Small intestine (tissue), 7 donors: ENCODE data around the gene SMTNL1. TPM values are rescaled to one million over a fixed set of nuclear protein-coding genes. Genes with fewer than 3 reads are reported as not detected.
A peak's percentile ranks its signal among the peaks of the same experiment; 100 is the strongest.

Source experiments
- DNase-seq, 2 donors: peaks; one replicate each; pipeline versions ENCODE4 v3.0.0 to v3.0.0-alpha.2; 2013
- FAIRE-seq: peaks from 2 replicates; lab custom pipeline; 2012; peaks lifted over from hg19 to GRCh38; lab: Jason Lieb, UNC
- H3K27ac ChIP-seq, 3 donors: one replicate each; pipeline ENCODE4 v1.5.1; 2013; ENCODE audit warnings: low read length in 2 of 3, mild to moderate bottlenecking in 2 of 3, control low read depth in 1 of 3, inconsistent platforms in 1 of 3, low read depth in 1 of 3, moderate library complexity in 1 of 3
- H3K27me3 ChIP-seq, 3 donors: one replicate each; pipeline ENCODE4 v1.6.1; 2013; ENCODE audit warnings: low read length in 3 of 3, inconsistent platforms in 1 of 3; ENCODE audit not compliant: control insufficient read depth in 3 of 3, insufficient read depth in 3 of 3
- H3K36me3 ChIP-seq, 3 donors: one replicate each; pipeline ENCODE4 v1.6.1; 2013; ENCODE audit warnings: low read length in 3 of 3, inconsistent platforms in 1 of 3, low read depth in 1 of 3, mild to moderate bottlenecking in 1 of 3, moderate library complexity in 1 of 3; ENCODE audit not compliant: control insufficient read depth in 3 of 3, insufficient read depth in 2 of 3
- H3K4me1 ChIP-seq, 3 donors: one replicate each; pipeline ENCODE4 v1.6.1; 2013; ENCODE audit warnings: low read length in 2 of 3, inconsistent platforms in 1 of 3, low read depth in 1 of 3, mild to moderate bottlenecking in 1 of 3, moderate library complexity in 1 of 3; ENCODE audit not compliant: control insufficient read depth in 3 of 3, insufficient read depth in 2 of 3
- H3K4me3 ChIP-seq, 3 donors: one replicate each; pipeline ENCODE4 v1.5.1; 2013; ENCODE audit warnings: low read length in 3 of 3, control low read depth in 1 of 3, inconsistent platforms in 1 of 3, low read depth in 1 of 3, mild to moderate bottlenecking in 1 of 3, moderate library complexity in 1 of 3
- H3K9me3 ChIP-seq, 2 donors: one replicate each; pipeline ENCODE4 v1.6.1; 2013; ENCODE audit warnings: low read depth in 1 of 2, low read length in 1 of 2; ENCODE audit not compliant: control insufficient read depth in 2 of 2, insufficient read depth in 1 of 2
- WGBS, 3 donors: extraction: QIAGEN DNeasy Blood & Tissue Kit; methylation state at CpG; one replicate each; pipeline ENCODE4 v1.1.7; 2013; 5-methylcytosine and 5-hydroxymethylcytosine counted together
- polyA plus RNA-seq, 4 donors: library from polyadenylated mRNA; stranded (reverse) in 3 of 4; unstranded in 1 of 4; fragments of 200-250 nt in 3 of 4; fragments of 120-200 nt in 1 of 4; gene quantifications; one replicate each; pipeline versions ENCODE4 v1.2.1 to v1.2.3, GENCODE V29; 2013
- donor health status: healthy with polysubstance abuse.
- donor health status: control.
- donor health status: control.
- donor health status: Bipolar disorder and iron deficiency.
- donor health status: healthy.

The SMTNL1 gene
- polyA plus RNA-seq, 4 donors: 0.58 TPM; not detected in 3

- Histone ChIP-seq H3K4me1 (peaks cover 0 to 28% (median 3%) of the 10 kb centered on the region in 3 donors), H3K9me3 (no peaks in the 10 kb centered on the region), H3K4me3 (no peak overlapping the region), H3K27me3 (no peaks in the 10 kb centered on the region), H3K36me3 (peaks cover 0 to 22% (median 0%) of the 10 kb centered on the region in 3 donors), H3K27ac (peak overlapping the region in 1 of 3 donors; percentile 60)
- DNase-seq (no peak), FAIRE-seq (no peak)
Measured at GRCh38 chr11:57502870-57503269, 34.5 kb upstream of the SMTNL1 start.

- FAIRE-seq: no peak
- Histone ChIP-seq H3K27me3 (no peaks in the 10 kb centered on the region), H3K36me3 (peaks cover 0 to 22% (median 0%) of the 10 kb centered on the region in 3 donors), H3K4me1 (peaks cover 0 to 13% (median 3%) of the 10 kb centered on the region in 3 donors), H3K9me3 (no peaks in the 10 kb centered on the region), H3K4me3 (no peak overlapping the region), H3K27ac (no peak overlapping the region)
- DNase-seq: no peak
- 77 to 91% (median 84%) methylated on average over 4 of the region's 4 CpGs for WGBS, 3 donors
Measured at GRCh38 chr11:57504511-57504910, 32.9 kb upstream of the SMTNL1 start.

GRCh38 chr11:57506522-57506921 is 30.9 kb upstream of the SMTNL1 start:
- Histone ChIP-seq H3K4me1 (peaks cover 0 to 3% (median 2%) of the 10 kb centered on the region in 3 donors), H3K36me3 (peaks cover 0 to 12% (median 0%) of the 10 kb centered on the region in 3 donors), H3K27ac (no peak overlapping the region), H3K4me3 (no peak overlapping the region), H3K27me3 (no peaks in the 10 kb centered on the region), H3K9me3 (no peaks in the 10 kb centered on the region)
- FAIRE-seq (no peak), DNase-seq (no peak)
- 93 to 100% (median 96%) methylated on average over 1 of the region's 1 CpG for WGBS, 3 donors

- DNase-seq (no peak), FAIRE-seq (no peak)
- H3K4me1 ChIP-seq: peaks cover 0 to 3% (median 0%) of the 10 kb centered on the region in 3 donors
- peaks cover 0 to 18% (median 0%) of the 10 kb centered on the region in 3 donors for H3K36me3 ChIP-seq
- H3K9me3 ChIP-seq: no peaks in the 10 kb centered on the region
- WGBS, 3 donors: 86 to 93% (median 91%) methylated on average over 7 of the region's 7 CpGs
- no peak overlapping the region for H3K4me3 ChIP-seq
- no peaks in the 10 kb centered on the region for H3K27me3 ChIP-seq
- no peak overlapping the region for H3K27ac ChIP-seq
Measured at GRCh38 chr11:57508341-57509170, 28.8 kb upstream of the SMTNL1 start.

GRCh38 chr11:57511741-57512430 is 25.5 kb upstream of the SMTNL1 start:
- Histone ChIP-seq H3K27ac (no peak overlapping the region), H3K4me3 (no peak overlapping the region), H3K4me1 (peaks cover 2 to 13% (median 6%) of the 10 kb centered on the region in 3 donors), H3K36me3 (peaks cover 0 to 8% (median 0%) of the 10 kb centered on the region in 3 donors), H3K9me3 (no peaks in the 10 kb centered on the region), H3K27me3 (peaks cover 0 to 5% (median 0%) of the 10 kb centered on the region in 3 donors)
- DNase-seq (no peak), FAIRE-seq (no peak)
- 91 to 96% (median 91%) methylated on average over 6 of the region's 6 CpGs for WGBS, 3 donors

GRCh38 chr11:57512646-57513451 is 24.5 kb upstream of the SMTNL1 start:
- FAIRE-seq (no peak), DNase-seq (no peak)
- Histone ChIP-seq H3K36me3 (peaks cover 0 to 8% (median 0%) of the 10 kb centered on the region in 3 donors), H3K27ac (peak overlapping the region in 1 of 3 donors; percentile 9), H3K4me1 (peaks cover 2 to 13% (median 6%) of the 10 kb centered on the region in 3 donors), H3K4me3 (no peak overlapping the region), H3K27me3 (peaks cover 0 to 5% (median 0%) of the 10 kb centered on the region in 3 donors), H3K9me3 (no peaks in the 10 kb centered on the region)
- 82 to 86% (median 85%) methylated on average over 12 of the region's 12 CpGs for WGBS, 3 donors

GRCh38 chr11:57513452-57513795 is 24.0 kb upstream of the SMTNL1 start:
- H3K4me1 ChIP-seq: peaks cover 2 to 13% (median 6%) of the 10 kb centered on the region in 3 donors
- H3K27ac ChIP-seq: peak overlapping the region in 1 of 3 donors; percentile 9
- WGBS, 3 donors: 31 to 48% (median 36%) methylated on average over 1 of the region's 1 CpG
- DNase-seq (no peak), FAIRE-seq (no peak)
- no peak overlapping the region for H3K4me3 ChIP-seq
- H3K9me3 ChIP-seq: no peaks in the 10 kb centered on the region
- peaks cover 0 to 5% (median 0%) of the 10 kb centered on the region in 3 donors for H3K27me3 ChIP-seq
- H3K36me3 ChIP-seq: peaks cover 0 to 8% (median 0%) of the 10 kb centered on the region in 3 donors
